HepG2 (cell line): ENCODE results near the gene PLCXD1. TPM values are rescaled to one million over a fixed set of nuclear protein-coding genes. Genes with fewer than 3 reads are reported as not detected.

ENCODE experiments used
- ERF ChIP-seq: IDR thresholded peaks from 2 replicates; pipeline ENCODE4 v1.6.1; 2018; ENCODE audit warnings: missing biosample characterization, missing genetic modification reagents
- HNF4G ChIP-seq, 2 experiments: sonication (generic) in 1 of 2; formaldehyde crosslinking in 1 of 2; IDR thresholded peaks; 2 replicates each; pipeline versions ENCODE4 v1.4.0 to v1.6.1; 2011 to 2020; ENCODE audit warnings: borderline replicate concordance in 2 of 2, low read depth in 2 of 2, mild to moderate bottlenecking in 2 of 2, low read length in 1 of 2, missing genetic modification reagents in 1 of 2, moderate library complexity in 1 of 2
- HOXD1 ChIP-seq: sonication (generic); formaldehyde crosslinking; IDR thresholded peaks from 2 replicates; pipeline ENCODE4 v1.5.0; 2020; ENCODE audit warnings: missing genetic modification reagents
- IKZF4 ChIP-seq: sonication (generic); formaldehyde crosslinking; IDR thresholded peaks from 2 replicates; pipeline ENCODE4 v1.5.1; 2020; ENCODE audit warnings: borderline replicate concordance, mild to moderate bottlenecking, low read depth, missing genetic modification reagents; ENCODE audit errors: not compliant biosample characterization
- JUNB ChIP-seq: sonication (generic); formaldehyde crosslinking; IDR thresholded peaks from 2 replicates; pipeline ENCODE4 v1.8.0; 2022; ENCODE audit warnings: missing genetic modification reagents, mild to moderate bottlenecking, borderline replicate concordance
- KLF6 ChIP-seq: IDR thresholded peaks from 2 replicates; pipeline ENCODE4 v1.8.0; 2016; ENCODE audit warnings: missing biosample characterization, missing genetic modification reagents
- PHF5A ChIP-seq: IDR thresholded peaks from one replicate; pipeline ENCODE4 v1.6.1; 2018; ENCODE audit warnings: low read depth, missing genetic modification reagents; ENCODE audit not compliant: unreplicated experiment
- PRPF4 ChIP-seq: fragments of 200-400 bp; formaldehyde crosslinking; IDR thresholded peaks from 2 replicates; pipeline ENCODE4 v1.6.1; 2016; ENCODE audit warnings: low read length, low read depth; ENCODE audit not compliant: poor library complexity, severe bottlenecking
- PTBP1 ChIP-seq: fragments of 200-400 bp; formaldehyde crosslinking; IDR thresholded peaks from 2 replicates; pipeline ENCODE4 v1.6.1; 2018; ENCODE audit warnings: low read length, low read depth; ENCODE audit not compliant: poor library complexity, severe bottlenecking
- SIN3A ChIP-seq: IDR thresholded peaks from 2 replicates; pipeline ENCODE4 v1.6.1; 2011; ENCODE audit warnings: low read depth, mild to moderate bottlenecking, control low read depth, low read length, borderline replicate concordance
- STAG1 ChIP-seq: sonication (generic); formaldehyde crosslinking; IDR thresholded peaks from 2 replicates; pipeline ENCODE4 v1.4.0; 2020; ENCODE audit warnings: missing genetic modification reagents
- SUZ12 ChIP-seq: fragments of 150-350 bp; IDR thresholded peaks from 2 replicates; pipeline ENCODE4 v1.6.1; 2014; ENCODE audit warnings: low read depth, low read length
- U2AF1 ChIP-seq: fragments of 200-400 bp; formaldehyde crosslinking; optimal IDR thresholded peaks from 2 replicates; pipeline ENCODE3; 2017; ENCODE audit warnings: mild to moderate bottlenecking, low read depth, low read length
- ZNF331 ChIP-seq: sonication (generic); formaldehyde crosslinking; IDR thresholded peaks from 2 replicates; pipeline ENCODE4 v1.4.0; 2020; ENCODE audit warnings: missing genetic modification reagents
- ZNF768 ChIP-seq: sonication (generic); formaldehyde crosslinking; IDR thresholded peaks from 2 replicates; pipeline ENCODE4 v1.4.0; 2020; ENCODE audit warnings: missing genetic modification reagents
- ZSCAN29 ChIP-seq: sonication (generic); formaldehyde crosslinking; conservative IDR thresholded peaks from 2 replicates; pipeline ENCODE4 v1.4.0; 2020; ENCODE audit warnings: mild to moderate bottlenecking, missing genetic modification reagents
- polyA plus RNA-seq, 8 experiments: library from polyadenylated mRNA; depleted of rRNA in 3 of 8; stranded (reverse) in 7 of 8; unstranded in 1 of 8; fragments of >200 nt; fragmentation: Illumina TruSeq in 4 of 8; extraction: Trizol in 4 of 8; gene quantifications; 2 replicates each; pipeline versions ENCODE4 v1.2.1 to v1.2.3, GENCODE V29; 2011 to 2016; ENCODE audit warnings: low read depth in 4 of 8, missing spikeins in 1 of 8, mixed read lengths in 1 of 8; ENCODE audit not compliant: insufficient read depth in 1 of 8
- total RNA-seq, 5 experiments: library from RNA; depleted of rRNA; stranded (reverse); fragments of >200 nt; fragmentation: Illumina TruSeq; extraction: Trizol; gene quantifications; 2 replicates each; pipeline ENCODE4 v1.2.3, GENCODE V29; 2016; ENCODE audit warnings: low read depth in 1 of 5
- TF ChIP-seq, protein P1 (sequence below): sonication (generic); formaldehyde crosslinking; IDR thresholded peaks from 2 replicates; pipeline ENCODE4 v1.4.0; 2020; ENCODE audit warnings: low read depth, mild to moderate bottlenecking, missing genetic modification reagents
- TF ChIP-seq, protein P2 (sequence below), 2 experiments: sonication (generic) in 1 of 2; formaldehyde crosslinking in 1 of 2; IDR thresholded peaks; 2 replicates each; pipeline versions ENCODE4 v1.4.0 to v1.6.1; 2016 to 2020; ENCODE audit warnings: borderline replicate concordance in 1 of 2, low read depth in 1 of 2, mild to moderate bottlenecking in 1 of 2, missing genetic modification reagents in 1 of 2
- TF ChIP-seq, protein P3 (sequence below): sonication (generic); formaldehyde crosslinking; IDR thresholded peaks from 2 replicates; pipeline ENCODE4 v1.4.0; 2020; ENCODE audit warnings: low read depth, mild to moderate bottlenecking, missing genetic modification reagents
- TF ChIP-seq, protein P4 (sequence below), 2 experiments: sonication (generic) in 1 of 2; formaldehyde crosslinking in 1 of 2; IDR thresholded peaks; 2 replicates each; pipeline versions ENCODE4 v1.4.0 to v1.6.1; 2018 to 2020; ENCODE audit warnings: missing genetic modification reagents in 2 of 2, borderline replicate concordance in 1 of 2, low read depth in 1 of 2, mild to moderate bottlenecking in 1 of 2, missing biosample characterization in 1 of 2

PLCXD1 gene
- total and polyA plus RNA-seq, 2 of the 13 experiments (the other 11 are each of a cell fraction or from before 2014, with no cell fraction given) = 87.7 to 153 TPM

DNA sequence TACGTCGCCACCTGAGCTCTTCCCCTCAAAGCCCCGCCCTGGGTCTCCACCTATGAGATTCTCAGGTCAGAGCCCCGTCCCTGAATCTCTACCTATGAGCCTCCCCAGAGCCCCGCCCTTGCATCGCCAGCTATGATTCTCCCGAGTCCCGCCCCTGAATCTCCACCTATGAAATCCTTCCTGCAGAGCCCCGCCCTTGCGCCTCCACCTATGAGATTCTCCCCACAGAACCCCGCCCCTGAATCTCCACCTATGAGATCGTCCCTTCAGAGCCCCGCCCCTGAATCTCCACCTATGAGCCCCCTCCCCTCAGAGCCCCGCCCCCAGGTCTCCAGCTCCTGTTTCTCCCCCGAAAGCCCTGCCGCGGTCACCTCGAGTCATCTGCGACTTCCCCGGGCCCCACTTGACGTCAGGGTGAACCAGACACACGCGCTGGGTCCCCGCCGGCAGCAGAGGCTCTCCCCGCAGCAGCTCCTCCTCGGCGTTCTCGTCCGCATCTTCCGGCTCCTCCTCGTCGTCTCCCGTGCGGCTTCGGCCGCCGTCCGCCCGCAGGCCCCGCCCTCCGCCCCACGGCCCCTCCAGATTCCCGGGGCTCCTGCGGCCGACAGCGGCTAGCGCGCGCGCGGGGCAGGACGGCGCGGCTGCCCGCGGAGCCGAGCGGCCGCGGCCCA lies 37.0 kb downstream of the PLCXD1 start (continued):
- TF ChIP-seq PTBP1 = no peak
- no peak for TF ChIP-seq STAG1 (CRISPR knock-in tag)
- TF ChIP-seq, protein P1, sequence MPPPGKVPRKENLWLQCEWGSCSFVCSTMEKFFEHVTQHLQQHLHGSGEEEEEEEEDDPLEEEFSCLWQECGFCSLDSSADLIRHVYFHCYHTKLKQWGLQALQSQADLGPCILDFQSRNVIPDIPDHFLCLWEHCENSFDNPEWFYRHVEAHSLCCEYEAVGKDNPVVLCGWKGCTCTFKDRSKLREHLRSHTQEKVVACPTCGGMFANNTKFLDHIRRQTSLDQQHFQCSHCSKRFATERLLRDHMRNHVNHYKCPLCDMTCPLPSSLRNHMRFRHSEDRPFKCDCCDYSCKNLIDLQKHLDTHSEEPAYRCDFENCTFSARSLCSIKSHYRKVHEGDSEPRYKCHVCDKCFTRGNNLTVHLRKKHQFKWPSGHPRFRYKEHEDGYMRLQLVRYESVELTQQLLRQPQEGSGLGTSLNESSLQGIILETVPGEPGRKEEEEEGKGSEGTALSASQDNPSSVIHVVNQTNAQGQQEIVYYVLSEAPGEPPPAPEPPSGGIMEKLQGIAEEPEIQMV (CRISPR knock-in tag) = no peak; the same call in 1 of the 2 replicates
- TF ChIP-seq ZNF768 = 0 out of 2 replicates have a peak, but pooled peaks have one; percentile 13
- no peak for TF ChIP-seq PHF5A
- no peak for TF ChIP-seq HNF4G (IDR thresholded peaks at IDR 0.05; ENCODE audit: borderline replicate concordance, low read depth, low read length)
- TF ChIP-seq HNF4G (CRISPR knock-in tag; IDR thresholded peaks at IDR 0.05; ENCODE audit: borderline replicate concordance, low read depth) = no peak
- TF ChIP-seq, protein P2, sequence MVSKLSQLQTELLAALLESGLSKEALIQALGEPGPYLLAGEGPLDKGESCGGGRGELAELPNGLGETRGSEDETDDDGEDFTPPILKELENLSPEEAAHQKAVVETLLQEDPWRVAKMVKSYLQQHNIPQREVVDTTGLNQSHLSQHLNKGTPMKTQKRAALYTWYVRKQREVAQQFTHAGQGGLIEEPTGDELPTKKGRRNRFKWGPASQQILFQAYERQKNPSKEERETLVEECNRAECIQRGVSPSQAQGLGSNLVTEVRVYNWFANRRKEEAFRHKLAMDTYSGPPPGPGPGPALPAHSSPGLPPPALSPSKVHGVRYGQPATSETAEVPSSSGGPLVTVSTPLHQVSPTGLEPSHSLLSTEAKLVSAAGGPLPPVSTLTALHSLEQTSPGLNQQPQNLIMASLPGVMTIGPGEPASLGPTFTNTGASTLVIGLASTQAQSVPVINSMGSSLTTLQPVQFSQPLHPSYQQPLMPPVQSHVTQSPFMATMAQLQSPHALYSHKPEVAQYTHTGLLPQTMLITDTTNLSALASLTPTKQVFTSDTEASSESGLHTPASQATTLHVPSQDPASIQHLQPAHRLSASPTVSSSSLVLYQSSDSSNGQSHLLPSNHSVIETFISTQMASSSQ (IDR thresholded peaks at IDR 0.05; ENCODE audit: low read depth) = no peak
- TF ChIP-seq, protein P2 (CRISPR knock-in tag; IDR thresholded peaks at IDR 0.05; ENCODE audit: borderline replicate concordance) = no peak
- TF ChIP-seq KLF6 (CRISPR knock-in tag) = no peak
- no peak for TF ChIP-seq ZNF331
- TF ChIP-seq JUNB = no peak
- TF ChIP-seq PRPF4 = no peak
- no peak for TF ChIP-seq ERF (CRISPR knock-in tag)
- TF ChIP-seq ZSCAN29 (CRISPR knock-in tag) = no peak
- no peak for TF ChIP-seq HOXD1 (CRISPR knock-in tag)
- peak; percentile 14; the same call in 1 of the 2 replicates for TF ChIP-seq SIN3A
- no peak for TF ChIP-seq IKZF4
- TF ChIP-seq, protein P3, sequence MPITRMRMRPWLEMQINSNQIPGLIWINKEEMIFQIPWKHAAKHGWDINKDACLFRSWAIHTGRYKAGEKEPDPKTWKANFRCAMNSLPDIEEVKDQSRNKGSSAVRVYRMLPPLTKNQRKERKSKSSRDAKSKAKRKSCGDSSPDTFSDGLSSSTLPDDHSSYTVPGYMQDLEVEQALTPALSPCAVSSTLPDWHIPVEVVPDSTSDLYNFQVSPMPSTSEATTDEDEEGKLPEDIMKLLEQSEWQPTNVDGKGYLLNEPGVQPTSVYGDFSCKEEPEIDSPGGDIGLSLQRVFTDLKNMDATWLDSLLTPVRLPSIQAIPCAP = no peak
- TF ChIP-seq U2AF1 = no peak
- TF ChIP-seq SUZ12 = no peak
- TF ChIP-seq, protein P4, sequence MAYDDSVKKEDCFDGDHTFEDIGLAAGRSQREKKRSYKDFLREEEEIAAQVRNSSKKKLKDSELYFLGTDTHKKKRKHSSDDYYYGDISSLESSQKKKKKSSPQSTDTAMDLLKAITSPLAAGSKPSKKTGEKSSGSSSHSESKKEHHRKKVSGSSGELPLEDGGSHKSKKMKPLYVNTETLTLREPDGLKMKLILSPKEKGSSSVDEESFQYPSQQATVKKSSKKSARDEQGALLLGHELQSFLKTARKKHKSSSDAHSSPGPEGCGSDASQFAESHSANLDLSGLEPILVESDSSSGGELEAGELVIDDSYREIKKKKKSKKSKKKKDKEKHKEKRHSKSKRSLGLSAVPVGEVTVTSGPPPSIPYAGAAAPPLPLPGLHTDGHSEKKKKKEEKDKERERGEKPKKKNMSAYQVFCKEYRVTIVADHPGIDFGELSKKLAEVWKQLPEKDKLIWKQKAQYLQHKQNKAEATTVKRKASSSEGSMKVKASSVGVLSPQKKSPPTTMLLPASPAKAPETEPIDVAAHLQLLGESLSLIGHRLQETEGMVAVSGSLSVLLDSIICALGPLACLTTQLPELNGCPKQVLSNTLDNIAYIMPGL (CRISPR knock-in tag; IDR thresholded peaks at IDR 0.05; ENCODE audit: borderline replicate concordance in 1 of 2, low read depth in 1 of 2) = no peak
